Activated CD4-positive, alpha-beta T cell treated with anti-CD3 and anti-CD28 coated beads, Interleukin-2, amount 50 U/mL, for 1 hour (primary cell): ENCODE data around the gene TOMM40.
"Not testable (repeated sequence)": the region's sequence is repeated elsewhere in the genome, so short reads cannot be mapped to it uniquely, and the experiment has no call there.

ENCODE experiments used
- DNase-seq: peaks from one replicate; pipeline ENCODE4 v3.0.0-alpha.2; 2020

The TOMM40 gene

DNA sequence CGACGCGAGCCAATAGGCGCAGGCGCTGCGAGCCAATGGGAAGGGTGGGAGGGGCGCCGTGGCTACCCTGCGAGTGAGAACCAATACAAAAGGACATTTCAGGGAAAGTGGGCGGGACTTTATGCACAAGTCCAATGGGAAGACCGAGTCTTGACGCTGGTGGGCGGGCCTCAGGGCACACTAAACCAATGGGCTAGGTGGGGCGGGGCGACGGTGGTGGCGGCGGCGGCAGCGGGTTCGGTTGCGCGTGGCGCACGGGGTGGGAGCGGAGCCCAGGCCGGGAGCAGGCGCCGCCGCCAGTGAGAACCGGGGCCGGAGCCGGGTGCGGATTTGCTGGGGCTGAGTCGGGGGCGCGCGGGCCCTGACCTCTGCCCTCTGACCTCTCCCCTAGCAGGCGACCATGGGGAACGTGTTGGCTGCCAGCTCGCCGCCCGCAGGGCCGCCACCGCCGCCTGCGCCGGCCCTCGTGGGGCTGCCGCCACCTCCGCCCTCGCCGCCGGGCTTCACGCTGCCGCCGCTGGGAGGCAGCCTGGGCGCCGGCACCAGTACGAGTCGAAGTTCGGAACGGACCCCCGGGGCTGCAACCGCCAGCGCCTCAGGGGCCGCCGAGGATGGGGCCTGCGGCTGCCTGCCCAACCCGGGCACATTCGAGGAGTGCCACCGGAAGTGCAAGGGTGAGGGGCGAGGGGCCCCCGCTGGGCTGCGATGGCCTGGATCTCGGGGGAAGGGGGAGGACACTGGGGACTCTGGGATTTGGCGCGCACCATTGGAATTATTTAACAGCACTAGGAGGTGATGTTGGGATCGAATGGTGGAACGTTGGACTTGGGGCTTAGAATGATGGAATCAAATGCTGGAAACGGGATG is at the start of gene TOMM40:
Gene TOMM40, plus strand, starts transcription at position 239 of the 867 bp plus-strand sequence. Its CDS starts 162 bp downstream, at position 401.
- no peak for DNase-seq

DNA sequence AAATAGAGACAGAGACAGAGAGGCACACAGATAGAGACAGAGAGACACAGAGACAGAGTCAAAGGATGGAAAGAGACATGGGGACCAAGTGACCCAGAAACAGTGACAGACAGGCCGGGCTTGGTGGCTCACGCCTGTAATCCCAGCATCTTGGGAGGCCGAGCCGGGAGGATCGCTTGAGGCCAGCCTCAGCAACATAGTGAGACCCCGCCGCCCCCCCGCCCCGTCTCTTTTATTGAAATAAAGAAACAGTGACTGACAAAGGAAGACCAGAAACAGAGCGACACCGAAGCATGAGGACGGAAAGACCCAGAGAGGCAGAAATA is 45.8 kb upstream of the TOMM40 start:
- no peak for DNase-seq

DNA sequence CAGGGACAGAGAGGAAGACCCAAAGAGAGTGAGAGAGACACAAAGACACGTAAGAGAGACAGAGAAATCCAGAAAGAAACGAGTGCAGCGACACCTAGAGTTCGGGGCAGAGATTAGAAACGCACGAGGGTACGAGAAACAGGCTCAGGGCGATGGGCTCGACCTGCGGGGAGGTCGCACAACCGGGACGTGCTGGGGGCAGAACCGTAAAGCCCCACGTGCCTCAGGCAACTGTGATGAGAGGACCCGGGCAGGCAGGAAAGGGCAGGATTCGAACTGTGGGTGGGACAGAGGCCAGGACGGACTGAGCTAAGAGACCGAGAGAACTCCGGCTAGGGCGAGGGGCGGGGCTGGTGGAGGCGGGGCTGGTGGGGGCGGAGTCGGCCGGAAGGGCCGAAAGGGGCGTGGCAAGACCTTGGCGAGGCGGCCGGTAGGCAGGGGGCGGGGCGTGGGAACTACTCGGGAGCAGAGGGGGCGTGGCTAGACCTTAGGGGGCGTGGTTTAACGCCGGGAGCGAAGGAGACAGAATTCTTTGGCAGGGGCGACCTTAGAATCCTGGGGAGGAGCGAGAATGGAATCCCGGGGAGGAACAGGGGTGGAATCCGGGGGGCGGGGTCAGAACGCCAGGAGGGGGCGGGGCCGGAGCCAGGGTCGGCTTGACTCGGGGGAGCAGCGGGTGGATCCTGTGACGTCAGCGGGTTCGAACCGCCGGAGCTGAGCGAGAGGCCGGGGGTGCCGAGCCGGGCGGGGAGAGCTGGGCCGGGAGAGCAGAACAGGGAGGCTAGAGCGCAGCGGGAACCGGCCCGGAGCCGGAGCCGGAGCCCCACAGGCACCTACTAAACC is 45.2 kb upstream of the TOMM40 start, which contains the start of gene NECTIN2:
Gene NECTIN2, plus strand, starts transcription at position 686 of the 843 bp plus-strand sequence. CDS start 229 bp downstream, outside the sequence.
- peak; percentile 71 for DNase-seq

DNA sequence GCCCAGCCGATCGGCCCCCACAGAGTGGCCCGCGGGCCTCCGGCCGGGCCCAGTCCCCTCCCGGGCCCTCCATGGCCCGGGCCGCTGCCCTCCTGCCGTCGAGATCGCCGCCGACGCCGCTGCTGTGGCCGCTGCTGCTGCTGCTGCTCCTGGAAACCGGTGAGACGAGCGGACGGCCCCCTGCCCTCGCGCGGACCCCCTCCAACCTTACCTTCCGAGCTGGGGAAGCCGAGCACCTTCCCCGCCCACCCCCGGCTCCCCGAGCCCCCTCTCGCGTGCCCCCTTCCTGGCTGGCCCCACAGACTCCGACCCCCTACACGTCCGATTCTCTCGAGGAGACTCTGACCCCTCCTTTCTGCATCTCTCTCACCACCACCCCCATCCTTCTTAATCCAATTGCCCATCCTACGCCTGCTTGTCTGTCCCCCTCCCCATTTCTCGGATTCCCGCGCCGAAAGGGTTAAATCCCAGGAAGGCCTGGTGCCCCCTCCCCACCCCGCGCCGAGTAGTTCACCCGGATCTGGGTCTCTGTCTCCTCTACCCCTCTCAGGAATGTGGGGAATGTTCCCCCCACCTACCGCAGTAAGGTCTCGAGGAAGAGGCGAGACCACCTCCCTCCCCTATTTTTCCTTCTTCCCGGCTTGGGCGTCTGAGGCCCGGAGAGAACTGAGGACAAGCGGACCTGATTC is 44.5 kb upstream of the TOMM40 start:
- no peak for DNase-seq

DNA sequence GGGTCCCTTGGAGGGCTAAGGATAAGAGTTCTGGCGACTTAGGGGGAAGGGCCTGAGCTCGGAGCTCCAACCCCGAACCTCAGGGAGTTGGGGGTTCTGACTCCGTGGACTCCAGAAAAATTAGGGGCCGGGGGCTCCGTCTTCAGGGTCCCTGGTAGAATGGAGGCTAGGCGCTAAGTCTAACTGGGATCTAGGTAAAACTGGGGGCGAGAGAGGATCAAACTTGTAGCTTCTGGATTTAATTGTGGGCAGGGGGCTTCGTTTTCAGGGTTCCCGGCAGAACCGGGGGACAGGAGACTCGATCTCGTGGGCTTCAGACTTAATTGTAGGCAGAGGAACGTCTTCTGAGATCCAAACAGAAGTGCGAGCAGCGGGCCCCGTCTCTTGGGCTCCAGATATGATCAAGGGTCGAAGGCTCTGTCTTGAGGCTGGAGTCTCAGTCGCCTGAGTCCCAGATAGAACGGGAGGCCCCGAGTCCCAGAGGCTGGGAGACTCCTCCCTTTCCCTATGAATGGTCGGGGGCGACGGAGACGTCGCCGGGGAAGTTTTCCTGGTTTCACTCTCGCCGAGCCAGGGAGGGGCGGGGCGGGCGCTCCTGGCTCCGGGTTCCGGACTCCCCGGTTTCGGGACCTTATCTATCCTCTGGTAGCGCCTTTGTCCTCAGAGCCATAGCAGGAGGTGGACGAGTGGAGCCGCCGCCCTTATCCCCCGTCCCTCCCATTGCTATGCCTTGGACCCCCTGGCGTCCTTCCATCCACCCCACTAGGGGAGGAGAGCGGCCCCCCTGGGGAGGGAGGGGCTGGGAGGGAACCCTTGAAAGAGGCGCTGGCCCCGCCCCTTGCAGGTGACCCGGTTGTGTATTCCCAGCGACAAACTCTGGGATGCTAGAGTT is 43.7 kb upstream of the TOMM40 start:
- no peak for DNase-seq

DNA sequence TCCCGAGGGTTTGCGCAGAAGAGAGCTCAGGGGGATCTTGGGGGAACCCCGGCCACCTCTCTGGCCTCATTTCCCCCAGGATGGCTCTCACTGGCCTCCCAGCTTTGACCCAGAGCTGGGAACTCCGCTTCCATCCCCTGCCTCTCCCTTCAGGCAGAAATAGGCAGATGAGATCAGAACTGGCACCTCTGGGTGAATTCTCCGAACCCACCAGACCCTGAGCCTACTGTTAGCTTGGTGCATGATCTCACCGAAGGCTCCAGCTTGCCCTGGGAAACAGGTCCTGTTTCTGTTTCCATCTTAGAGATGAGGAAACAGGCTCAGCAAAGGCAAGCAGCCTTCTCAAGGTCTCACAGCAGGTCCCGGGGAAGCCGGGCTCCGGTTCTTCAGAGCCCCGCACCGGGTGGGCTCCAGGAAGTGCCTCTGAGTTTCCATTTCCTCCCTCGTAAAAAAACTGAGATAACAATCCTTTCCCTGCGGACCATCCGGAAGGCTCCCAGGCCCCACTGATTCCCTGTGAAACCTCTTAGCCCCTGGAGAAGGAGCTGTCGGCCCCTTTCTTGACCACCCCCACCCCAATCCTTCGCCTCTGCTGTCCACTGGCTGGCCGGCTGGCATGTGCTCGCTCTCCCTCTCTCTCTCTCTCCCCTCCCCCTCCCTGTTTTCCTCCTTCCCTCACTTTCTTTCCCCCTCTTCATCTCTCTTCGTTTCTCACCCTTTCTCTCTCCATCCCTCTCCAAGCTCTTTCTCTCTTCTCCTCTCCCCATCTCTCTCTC is 42.8 kb upstream of the TOMM40 start:
- no peak for DNase-seq

DNA sequence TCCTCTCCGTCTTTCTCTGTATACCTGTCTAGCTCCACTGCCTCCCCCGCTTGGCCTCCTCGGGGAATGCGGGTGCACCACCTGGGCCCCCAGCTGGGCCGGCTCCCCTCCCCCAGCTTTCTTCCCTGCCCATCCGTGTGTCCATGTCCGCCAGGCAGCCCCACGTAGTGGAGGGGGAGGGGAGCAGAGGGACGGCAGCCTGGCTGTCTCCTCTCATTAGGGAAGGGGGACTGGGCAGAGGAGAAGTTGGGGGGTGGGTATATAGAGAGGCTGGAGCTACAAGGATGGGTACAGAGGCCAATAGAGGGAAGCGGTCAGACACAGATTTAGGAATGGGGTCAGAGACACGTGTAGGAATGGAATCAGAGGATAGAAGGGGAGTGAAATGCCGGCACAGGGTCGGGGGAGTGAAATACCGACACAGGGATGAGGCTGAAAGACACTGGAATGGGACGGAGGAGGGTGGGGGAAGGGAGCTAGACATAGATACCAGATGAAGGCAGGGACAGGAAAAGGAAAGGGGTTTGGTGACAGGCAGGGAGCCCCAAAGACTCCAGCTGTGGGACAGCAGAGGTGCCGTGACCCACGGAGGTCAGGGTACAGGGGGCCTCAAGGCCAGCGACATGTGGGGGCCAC is 42.1 kb upstream of the TOMM40 start:
- no peak for DNase-seq

DNA sequence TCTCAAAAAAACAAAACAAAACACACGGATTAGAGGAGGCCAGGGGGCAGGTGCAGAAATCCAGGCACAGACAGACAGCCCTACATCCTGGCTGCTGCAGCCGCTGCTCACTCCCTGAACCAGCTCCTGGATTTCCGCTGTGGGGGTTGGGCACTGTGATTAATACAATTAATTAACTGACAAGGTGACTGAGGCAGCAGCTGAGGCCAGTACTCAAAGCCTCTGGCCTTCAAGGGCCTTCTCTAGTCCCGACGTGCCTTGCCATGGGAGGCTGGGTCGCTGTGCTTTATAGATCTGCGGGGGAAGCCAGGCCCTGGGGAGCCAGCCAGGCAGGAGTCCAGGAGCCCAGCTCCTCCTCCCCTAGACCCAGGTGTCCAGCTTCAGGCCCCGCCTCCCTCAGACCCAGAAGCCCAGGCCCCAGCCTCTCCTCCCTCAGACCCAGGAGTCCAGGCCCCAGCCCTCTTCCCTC is 40.4 kb upstream of the TOMM40 start:
- no peak for DNase-seq

DNA sequence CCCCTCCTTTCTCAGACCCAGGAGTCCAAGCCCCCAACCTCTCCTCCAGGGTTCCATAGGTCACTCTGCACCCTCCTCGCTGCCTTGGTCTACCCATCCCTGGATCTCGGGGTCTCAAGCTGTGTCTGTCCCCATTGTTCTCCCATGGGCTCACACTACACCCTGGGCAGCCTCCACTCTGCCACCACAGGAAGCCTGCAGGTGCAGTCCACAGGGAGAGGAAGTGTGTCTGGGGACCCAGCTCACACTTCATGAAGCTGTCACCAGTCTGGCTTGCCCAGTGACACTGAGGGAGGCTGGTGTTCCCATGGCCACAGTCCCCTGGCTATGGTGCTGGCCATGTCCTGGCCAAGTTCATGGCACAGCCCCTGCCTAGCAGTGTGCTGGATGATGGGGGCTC is 39.6 kb upstream of the TOMM40 start:
- no peak for DNase-seq

DNA sequence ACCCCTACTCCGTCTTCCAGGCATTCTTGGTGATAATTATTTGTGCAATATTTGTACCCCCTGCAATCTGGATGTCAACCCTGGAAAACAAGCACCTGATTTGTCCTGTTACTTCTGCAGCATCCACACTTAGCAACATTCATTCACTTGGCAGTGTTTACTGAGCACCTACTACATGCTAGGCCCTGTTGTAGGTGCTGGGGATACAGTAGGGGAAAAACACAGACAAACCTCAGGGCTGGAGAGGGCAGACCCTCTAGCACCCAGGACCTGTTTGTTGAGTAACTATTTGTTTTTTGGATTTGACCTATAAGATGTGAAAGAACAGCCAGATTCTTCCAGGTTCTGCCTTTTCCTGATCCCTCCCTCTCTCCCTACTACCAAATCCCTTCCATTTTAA is 35.4 kb upstream of the TOMM40 start:
- DNase-seq, result no peak

DNA sequence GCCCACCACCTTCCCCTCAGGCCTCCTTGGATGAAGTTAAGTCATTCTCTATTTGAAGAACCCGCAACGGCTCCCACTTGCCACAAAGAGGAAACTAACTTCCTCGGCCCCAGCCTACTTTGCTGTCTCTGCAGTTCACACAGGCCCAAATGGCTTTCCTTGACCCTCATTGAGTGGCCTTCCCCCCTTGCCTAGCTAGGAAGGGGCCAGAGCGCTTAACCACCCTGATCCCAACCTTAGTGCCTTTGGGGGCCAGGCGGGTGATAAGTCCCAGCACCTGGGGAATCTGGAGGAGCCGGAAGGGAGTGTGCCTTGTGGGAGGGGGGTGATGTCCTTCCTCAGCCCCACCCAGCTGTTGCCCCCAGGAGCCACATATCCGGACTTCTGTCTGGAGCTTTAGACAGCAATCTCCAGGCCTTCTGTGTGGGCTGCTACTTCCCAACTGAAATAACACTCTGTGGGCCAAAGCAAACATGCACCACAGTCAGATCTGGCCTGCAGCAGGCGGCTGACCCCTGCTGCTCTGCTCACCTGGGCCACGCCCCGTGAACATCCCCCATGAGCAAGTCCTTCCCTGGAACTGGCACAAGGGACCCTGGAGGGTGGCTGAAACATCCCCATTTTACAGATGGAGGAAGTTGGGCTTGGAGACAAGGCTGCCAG is 34.5 kb upstream of the TOMM40 start:
- no peak for DNase-seq

DNA sequence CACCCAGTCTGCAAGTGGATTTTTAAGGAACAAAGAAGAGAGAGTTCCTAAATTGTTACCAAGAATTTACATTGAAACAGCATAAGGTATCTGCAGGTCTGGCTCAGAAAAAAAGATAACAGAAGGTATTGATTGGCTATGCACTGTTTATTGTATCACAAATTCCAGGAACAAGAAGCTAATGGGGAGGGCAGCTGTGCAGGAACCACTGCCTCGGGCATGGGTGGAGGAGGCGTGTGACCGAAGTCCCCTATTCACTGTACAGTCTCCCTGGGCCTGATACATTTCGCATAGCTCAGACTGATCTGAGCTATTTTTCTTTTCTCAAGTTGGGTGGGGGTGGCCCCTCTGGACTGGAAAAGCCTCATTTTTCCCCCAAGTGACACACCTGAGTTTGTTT is 33.2 kb upstream of the TOMM40 start:
- no peak for DNase-seq

DNA sequence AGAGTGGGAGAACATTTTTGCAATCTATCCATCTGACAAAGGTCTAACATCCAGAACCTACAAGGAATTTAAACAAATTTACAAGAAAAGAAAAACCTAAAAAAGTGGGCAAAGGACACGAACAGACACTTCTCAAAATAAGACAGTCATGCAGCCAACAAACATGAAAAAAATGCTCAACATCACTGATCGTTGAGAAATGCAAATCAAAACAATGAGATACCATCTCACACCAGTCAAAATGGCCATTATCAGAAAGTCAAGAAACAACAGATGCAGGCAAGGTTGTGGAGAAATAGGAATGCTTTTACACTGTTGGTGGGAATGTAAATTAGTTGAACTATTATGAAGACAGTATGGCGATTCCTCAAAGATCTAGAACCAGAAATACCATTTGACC is 29.5 kb upstream of the TOMM40 start:
- DNase-seq, result not testable (repeated sequence)

DNA sequence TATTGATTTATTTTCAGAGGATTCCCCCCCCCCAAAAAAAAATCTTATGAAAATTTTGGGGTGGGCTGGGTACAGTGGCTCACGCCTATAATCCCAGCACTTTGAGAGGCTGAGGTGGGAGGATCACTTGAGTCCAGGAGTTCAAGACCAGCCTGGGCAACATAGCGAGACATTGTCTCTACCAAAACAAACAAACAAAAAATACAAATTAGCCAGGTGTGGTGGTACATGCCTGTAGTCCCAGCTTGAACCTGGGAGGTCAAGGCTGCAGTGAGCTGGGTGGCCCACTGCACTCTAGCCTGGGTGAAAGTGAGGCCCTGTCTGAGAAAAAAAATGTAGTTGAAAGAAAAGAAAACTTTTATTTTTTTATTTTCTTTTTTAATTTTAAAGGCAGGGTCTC is 27.1 kb upstream of the TOMM40 start:
- DNase-seq, result no peak

DNA sequence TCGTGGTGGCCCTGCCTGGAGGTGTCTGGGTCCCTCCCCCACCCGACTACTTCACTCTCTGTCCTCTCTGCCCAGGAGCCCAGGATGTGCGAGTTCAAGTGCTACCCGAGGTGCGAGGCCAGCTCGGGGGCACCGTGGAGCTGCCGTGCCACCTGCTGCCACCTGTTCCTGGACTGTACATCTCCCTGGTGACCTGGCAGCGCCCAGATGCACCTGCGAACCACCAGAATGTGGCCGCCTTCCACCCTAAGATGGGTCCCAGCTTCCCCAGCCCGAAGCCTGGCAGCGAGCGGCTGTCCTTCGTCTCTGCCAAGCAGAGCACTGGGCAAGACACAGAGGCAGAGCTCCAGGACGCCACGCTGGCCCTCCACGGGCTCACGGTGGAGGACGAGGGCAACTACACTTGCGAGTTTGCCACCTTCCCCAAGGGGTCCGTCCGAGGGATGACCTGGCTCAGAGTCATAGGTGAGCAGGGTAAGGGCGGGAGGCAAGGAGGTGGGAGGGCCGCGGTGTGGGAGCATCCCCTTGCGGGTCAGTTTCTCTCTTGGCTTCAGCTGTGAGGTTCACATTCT is 25.8 kb upstream of the TOMM40 start:
- no peak for DNase-seq

DNA sequence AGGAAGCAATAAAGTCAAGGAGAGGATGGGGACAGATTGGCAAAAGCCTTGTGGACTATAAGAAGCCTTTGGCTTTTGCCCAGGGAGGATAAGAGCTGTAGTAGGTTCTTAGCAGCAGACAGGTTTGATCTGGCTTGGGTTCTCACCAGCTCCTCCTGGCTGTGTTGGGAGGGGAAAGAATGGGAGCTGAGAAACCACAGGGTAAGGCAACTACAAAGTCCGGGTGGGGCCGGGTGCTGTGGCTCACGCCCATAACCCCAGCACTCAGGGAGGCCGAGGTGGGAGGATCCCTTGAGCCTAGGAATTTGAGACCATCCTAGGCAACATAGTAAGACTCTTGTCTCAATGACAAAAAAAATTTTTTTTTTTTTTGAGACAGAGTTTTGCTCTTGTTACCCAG is 24.4 kb upstream of the TOMM40 start:
- no peak for DNase-seq

DNA sequence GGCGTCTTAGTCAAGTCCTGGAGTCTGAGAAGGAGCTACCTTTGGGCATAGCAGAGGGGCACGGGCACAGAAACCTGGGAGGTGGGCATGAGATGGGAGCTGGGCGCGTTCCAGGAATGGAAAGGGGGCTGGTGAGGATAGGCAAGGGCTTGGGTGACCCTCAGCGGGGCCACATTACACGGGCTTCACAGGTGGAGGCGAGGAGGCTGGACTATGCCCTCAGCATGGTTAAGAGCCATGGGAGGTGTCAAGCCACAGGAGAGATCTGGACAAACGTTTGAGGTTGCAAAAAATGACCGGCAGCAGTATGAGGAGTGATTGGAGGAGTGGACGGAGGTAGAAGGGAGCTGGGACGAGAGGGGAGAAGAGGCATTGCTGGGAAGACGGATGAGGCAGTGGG is 23.5 kb upstream of the TOMM40 start:
- no peak for DNase-seq

DNA sequence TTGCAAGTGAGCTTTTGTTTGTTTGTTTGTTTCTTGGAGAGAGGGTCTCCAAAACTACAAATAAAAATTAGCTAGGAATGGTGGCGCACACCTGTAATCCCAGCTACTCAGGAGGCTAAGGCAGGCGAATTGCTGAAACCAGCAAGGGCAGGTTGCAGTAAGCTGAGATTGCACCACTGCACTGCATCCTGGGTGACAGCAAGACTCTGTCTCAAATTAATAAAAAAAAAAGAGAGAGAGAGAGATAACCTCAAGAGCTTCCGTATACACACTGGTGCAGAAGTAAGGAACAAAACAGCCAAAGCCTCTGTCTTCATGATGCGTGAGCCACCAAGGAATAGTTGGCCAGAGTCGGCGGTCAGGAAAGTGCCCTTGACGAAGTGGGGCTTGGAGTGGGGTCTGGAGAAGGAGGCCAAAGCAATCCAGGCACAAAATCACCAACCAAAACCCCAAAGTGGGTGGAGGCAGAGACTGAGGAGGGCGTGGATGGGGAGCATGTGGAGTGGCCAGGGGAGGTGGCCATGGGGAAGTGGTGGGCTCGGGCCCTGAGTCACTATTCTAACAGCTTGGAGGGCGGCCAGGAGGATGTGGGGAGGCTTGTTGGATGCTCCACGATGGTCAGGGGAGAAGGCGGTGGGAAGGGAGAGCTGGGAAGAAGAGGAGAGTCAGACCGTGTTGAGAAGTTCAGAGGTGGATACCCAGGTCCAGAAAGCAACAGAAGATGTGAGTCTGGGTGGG is 21.2 kb upstream of the TOMM40 start:
- no peak for DNase-seq

DNA sequence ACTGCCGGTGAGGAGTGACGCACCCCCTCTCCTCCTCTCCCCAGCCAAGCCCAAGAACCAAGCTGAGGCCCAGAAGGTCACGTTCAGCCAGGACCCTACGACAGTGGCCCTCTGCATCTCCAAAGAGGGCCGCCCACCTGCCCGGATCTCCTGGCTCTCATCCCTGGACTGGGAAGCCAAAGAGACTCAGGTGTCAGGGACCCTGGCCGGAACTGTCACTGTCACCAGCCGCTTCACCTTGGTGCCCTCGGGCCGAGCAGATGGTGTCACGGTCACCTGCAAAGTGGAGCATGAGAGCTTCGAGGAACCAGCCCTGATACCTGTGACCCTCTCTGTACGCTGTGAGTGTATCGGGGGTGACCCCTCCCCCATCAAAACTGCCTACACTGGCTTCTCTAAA is 19.2 kb upstream of the TOMM40 start:
- no peak for DNase-seq
